OCI-LY3 (cell line): Measurements from ENCODE around the gene NLK.

ENCODE experiments used
- CTCF ChIP-seq: fragments of 200-600, 300-600 bp; sonication (generic); IDR thresholded peaks from 2 replicates; pipeline ENCODE4 v1.5.1; 2014; ENCODE audit warnings: antibody characterized with exemption, low read length, low read depth
- EZH2phosphoT487 ChIP-seq: fragments of 200-600 bp; shearing (Covaris generic); IDR thresholded peaks from 2 replicates; pipeline ENCODE4 v1.6.1; 2018; ENCODE audit warnings: antibody characterized with exemption, mixed run types, low read depth

GRCh38 chr17:27997044-27997401 lies 45.5 kb upstream of the NLK start:
- TF ChIP-seq CTCF = no peak
- TF ChIP-seq EZH2phosphoT487 = no peak
